ENCODE measurements around the gene SPRING1.

Gene SPRING1

GRCh38 chr12:116734156-116734768, 3.6 kb downstream of the SPRING1 start:
- TF ChIP-seq, protein P1, sequence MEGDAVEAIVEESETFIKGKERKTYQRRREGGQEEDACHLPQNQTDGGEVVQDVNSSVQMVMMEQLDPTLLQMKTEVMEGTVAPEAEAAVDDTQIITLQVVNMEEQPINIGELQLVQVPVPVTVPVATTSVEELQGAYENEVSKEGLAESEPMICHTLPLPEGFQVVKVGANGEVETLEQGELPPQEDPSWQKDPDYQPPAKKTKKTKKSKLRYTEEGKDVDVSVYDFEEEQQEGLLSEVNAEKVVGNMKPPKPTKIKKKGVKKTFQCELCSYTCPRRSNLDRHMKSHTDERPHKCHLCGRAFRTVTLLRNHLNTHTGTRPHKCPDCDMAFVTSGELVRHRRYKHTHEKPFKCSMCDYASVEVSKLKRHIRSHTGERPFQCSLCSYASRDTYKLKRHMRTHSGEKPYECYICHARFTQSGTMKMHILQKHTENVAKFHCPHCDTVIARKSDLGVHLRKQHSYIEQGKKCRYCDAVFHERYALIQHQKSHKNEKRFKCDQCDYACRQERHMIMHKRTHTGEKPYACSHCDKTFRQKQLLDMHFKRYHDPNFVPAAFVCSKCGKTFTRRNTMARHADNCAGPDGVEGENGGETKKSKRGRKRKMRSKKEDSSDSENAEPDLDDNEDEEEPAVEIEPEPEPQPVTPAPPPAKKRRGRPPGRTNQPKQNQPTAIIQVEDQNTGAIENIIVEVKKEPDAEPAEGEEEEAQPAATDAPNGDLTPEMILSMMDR (IDR thresholded peaks at IDR 0.05; ENCODE audit: low read depth, low read length): no peak
- TF ChIP-seq EZH2phosphoT487 (IDR thresholded peaks at IDR 0.05; ENCODE audit: low read depth): no peak
- H3K79me2 ChIP-seq (ENCODE audit: low read length): peaks cover 48% of the 10 kb centered on the region
- peaks cover 2% of the 10 kb centered on the region; the same call in 1 of the 2 replicates for H4K20me1 ChIP-seq (ENCODE audit: insufficient read depth, low read length)
- H3K4me1 ChIP-seq (ENCODE audit: low read length): peaks cover 16% of the 10 kb centered on the region
- H3K4me3 ChIP-seq (ENCODE audit: low read length): no peak overlapping the region
- H3K27me3 ChIP-seq (ENCODE audit: low read depth, low read length): no peaks in the 10 kb centered on the region
- no peaks in the 10 kb centered on the region for H3K36me3 ChIP-seq (replicated peaks; ENCODE audit: low read depth, low read length)
- no peak overlapping the region for H3K27ac ChIP-seq (ENCODE audit: low read length)
- H2AFZ ChIP-seq (ENCODE audit: low read depth, low read length): no peak overlapping the region
- no peak overlapping the region for H3K4me2 ChIP-seq (ENCODE audit: low read length)
- H3K9me3 ChIP-seq (ENCODE audit: insufficient read depth, low read length): no peaks in the 10 kb centered on the region
- H3K9ac ChIP-seq (ENCODE audit: low read length): no peak overlapping the region

- TF ChIP-seq, protein P1 (IDR thresholded peaks at IDR 0.05; ENCODE audit: low read depth, low read length): no peak
- TF ChIP-seq EZH2phosphoT487 (IDR thresholded peaks at IDR 0.05; ENCODE audit: low read depth): no peak
- H3K9me3 ChIP-seq (ENCODE audit: insufficient read depth, low read length): no peaks in the 10 kb centered on the region
- no peak overlapping the region for H3K4me2 ChIP-seq (ENCODE audit: low read length)
- H3K27me3 ChIP-seq (ENCODE audit: low read depth, low read length): no peaks in the 10 kb centered on the region
- no peak overlapping the region for H3K4me3 ChIP-seq (ENCODE audit: low read length)
- H3K27ac ChIP-seq (ENCODE audit: low read length): no peak overlapping the region
- H3K9ac ChIP-seq (ENCODE audit: low read length): no peak overlapping the region
- no peak overlapping the region for H2AFZ ChIP-seq (ENCODE audit: low read depth, low read length)
- peaks cover 39% of the 10 kb centered on the region for H3K79me2 ChIP-seq (ENCODE audit: low read length)
- H3K36me3 ChIP-seq (replicated peaks; ENCODE audit: low read depth, low read length): no peaks in the 10 kb centered on the region
- peaks cover 8% of the 10 kb centered on the region for H4K20me1 ChIP-seq (ENCODE audit: insufficient read depth, low read length)
- peaks cover 8% of the 10 kb centered on the region for H3K4me1 ChIP-seq (ENCODE audit: low read length)
Measured at GRCh38 chr12:116731801-116732200, 6.1 kb downstream of the SPRING1 start.

GRCh38 chr12:116727891-116728290, 10.0 kb downstream of the SPRING1 start:
- no peak overlapping the region for H3K4me2 ChIP-seq (ENCODE audit: low read length)
- H3K9me3 ChIP-seq (ENCODE audit: insufficient read depth, low read length): no peaks in the 10 kb centered on the region
- no peak for TF ChIP-seq EZH2phosphoT487 (IDR thresholded peaks at IDR 0.05; ENCODE audit: low read depth)
- H4K20me1 ChIP-seq (ENCODE audit: insufficient read depth, low read length): peaks cover 8% of the 10 kb centered on the region; the same call in 1 of the 2 replicates
- no peaks in the 10 kb centered on the region for H3K27me3 ChIP-seq (ENCODE audit: low read depth, low read length)
- no peak overlapping the region for H2AFZ ChIP-seq (ENCODE audit: low read depth, low read length)
- no peaks in the 10 kb centered on the region for H3K36me3 ChIP-seq (replicated peaks; ENCODE audit: low read depth, low read length)
- no peak overlapping the region for H3K27ac ChIP-seq (ENCODE audit: low read length)
- peaks cover 37% of the 10 kb centered on the region for H3K79me2 ChIP-seq (ENCODE audit: low read length)
- H3K9ac ChIP-seq (ENCODE audit: low read length): no peak overlapping the region
- H3K4me1 ChIP-seq (ENCODE audit: low read length): no peaks in the 10 kb centered on the region
- no peak overlapping the region for H3K4me3 ChIP-seq (ENCODE audit: low read length)

DNA sequence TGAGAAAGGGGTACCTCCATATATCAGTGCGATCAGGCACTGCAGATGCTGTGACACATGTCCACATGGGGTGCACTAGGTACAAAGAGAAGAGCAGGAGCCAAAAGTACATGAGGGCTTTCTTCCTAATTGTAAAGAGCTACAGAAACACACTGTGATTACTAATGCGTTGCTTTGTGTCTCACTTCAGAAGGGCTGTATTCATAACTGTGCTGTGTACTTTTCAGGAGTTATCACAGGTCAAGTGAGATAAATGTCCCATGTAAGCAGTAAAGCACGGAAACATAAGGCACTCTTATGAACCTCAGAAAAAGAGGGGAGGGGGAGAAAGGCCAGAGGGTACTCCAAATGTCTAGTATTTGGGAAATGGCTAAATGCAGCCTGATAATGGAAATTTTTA, 10.6 kb downstream of the SPRING1 start:
- TF ChIP-seq, protein P1 (IDR thresholded peaks at IDR 0.05; ENCODE audit: low read depth, low read length): no peak
- no peak for TF ChIP-seq EZH2phosphoT487 (IDR thresholded peaks at IDR 0.05; ENCODE audit: low read depth)
- Histone ChIP-seq H3K4me1 (ENCODE audit: low read length) (no peaks in the 10 kb centered on the region), H3K9ac (ENCODE audit: low read length) (no peak overlapping the region), H3K4me3 (ENCODE audit: low read length) (no peak overlapping the region), H4K20me1 (ENCODE audit: insufficient read depth, low read length) (peaks cover 8% of the 10 kb centered on the region; the same call in 1 of the 2 replicates), H3K27me3 (ENCODE audit: low read depth, low read length) (no peaks in the 10 kb centered on the region), H2AFZ (ENCODE audit: low read depth, low read length) (no peak overlapping the region), H3K4me2 (ENCODE audit: low read length) (no peak overlapping the region), H3K9me3 (ENCODE audit: insufficient read depth, low read length) (no peaks in the 10 kb centered on the region), H3K79me2 (ENCODE audit: low read length) (peaks cover 34% of the 10 kb centered on the region), H3K27ac (ENCODE audit: low read length) (no peak overlapping the region), H3K36me3 (replicated peaks; ENCODE audit: low read depth, low read length) (peaks cover 3% of the 10 kb centered on the region)
